Neural progenitor cell (in vitro differentiated cells): ENCODE results near the gene ARHGAP15.

Experiments used
- EZH2 ChIP-seq: fragments of 200-600 bp; sonication (generic); IDR thresholded peaks from 2 replicates; pipeline ENCODE4 v1.6.1; 2017; ENCODE audit warnings: antibody characterized with exemption, mild to moderate bottlenecking, moderate library complexity
- EZH2phosphoT487 ChIP-seq: fragments of 200-600 bp; sonication (generic); IDR thresholded peaks from 2 replicates; pipeline ENCODE4 v1.6.1; 2017; ENCODE audit warnings: antibody characterized with exemption
- TF ChIP-seq, protein P1 (sequence below): fragments of 200-600 bp; sonication (generic); IDR thresholded peaks from 2 replicates; pipeline ENCODE4 v1.5.1; 2017; ENCODE audit warnings: antibody characterized with exemption, mild to moderate bottlenecking

DNA sequence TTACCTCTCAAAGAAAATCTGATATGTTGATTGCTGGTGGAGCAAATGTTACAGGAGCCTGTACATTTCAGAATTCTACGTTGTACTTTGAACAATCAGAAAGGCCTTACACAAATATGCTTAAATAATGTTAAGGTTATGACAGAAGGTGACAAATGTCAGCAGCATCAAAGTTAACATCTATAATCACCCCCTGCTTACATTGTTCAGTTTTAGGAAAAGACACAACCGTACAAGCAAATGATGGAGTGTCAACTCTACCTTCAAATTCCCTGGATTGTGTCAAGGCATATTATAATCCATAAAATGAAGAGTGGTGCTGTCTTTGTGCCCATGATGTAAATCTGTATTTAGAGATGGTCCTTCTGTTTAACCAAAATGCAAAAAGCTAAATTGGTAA, 465.5 kb downstream of the ARHGAP15 start:
- TF ChIP-seq EZH2phosphoT487, result no peak
- TF ChIP-seq, protein P1, sequence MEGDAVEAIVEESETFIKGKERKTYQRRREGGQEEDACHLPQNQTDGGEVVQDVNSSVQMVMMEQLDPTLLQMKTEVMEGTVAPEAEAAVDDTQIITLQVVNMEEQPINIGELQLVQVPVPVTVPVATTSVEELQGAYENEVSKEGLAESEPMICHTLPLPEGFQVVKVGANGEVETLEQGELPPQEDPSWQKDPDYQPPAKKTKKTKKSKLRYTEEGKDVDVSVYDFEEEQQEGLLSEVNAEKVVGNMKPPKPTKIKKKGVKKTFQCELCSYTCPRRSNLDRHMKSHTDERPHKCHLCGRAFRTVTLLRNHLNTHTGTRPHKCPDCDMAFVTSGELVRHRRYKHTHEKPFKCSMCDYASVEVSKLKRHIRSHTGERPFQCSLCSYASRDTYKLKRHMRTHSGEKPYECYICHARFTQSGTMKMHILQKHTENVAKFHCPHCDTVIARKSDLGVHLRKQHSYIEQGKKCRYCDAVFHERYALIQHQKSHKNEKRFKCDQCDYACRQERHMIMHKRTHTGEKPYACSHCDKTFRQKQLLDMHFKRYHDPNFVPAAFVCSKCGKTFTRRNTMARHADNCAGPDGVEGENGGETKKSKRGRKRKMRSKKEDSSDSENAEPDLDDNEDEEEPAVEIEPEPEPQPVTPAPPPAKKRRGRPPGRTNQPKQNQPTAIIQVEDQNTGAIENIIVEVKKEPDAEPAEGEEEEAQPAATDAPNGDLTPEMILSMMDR, result no peak
- no peak for TF ChIP-seq EZH2
